ENCODE results near the gene COA8.
A peak's percentile ranks its signal among the peaks of the same experiment; 100 is the strongest.
"Not testable (repeated sequence)": the region's sequence is repeated elsewhere in the genome, so short reads cannot be mapped to it uniquely, and the experiment has no call there.

COA8 gene

DNA sequence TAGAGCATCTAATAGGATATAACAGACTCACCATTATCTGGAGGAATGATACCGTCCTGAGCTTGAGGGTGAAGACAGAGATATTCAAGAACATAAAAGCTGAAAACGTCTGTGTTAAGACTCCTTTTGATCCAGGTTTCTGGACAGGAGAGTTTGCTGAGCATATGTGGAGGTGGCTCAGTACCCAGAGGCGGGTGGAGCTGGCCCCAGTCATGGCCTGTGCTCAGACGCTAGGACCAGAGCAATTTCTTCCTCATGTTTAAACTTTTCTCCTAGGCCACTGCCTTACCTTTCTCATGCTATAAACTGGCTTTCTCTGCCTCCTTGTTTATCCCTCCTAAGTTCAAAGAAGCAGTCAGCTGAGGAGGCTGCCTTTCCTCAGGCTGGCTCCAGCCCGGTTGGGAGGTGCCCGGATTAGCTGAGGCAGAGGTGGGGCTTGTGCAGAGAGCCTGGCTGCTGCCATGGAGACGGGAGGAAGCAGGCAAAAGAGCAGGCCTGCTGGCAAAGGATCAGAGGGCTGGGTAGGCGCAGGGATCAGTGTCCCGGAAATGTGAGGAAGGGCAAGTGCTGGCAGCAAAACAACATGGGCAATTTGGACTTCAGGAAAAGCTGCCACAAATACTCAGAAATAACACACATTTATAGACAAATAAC is 13.7 kb downstream of the COA8 start:
- DNase-seq (ENCODE audit: low spot score): peak; percentile 76

DNA sequence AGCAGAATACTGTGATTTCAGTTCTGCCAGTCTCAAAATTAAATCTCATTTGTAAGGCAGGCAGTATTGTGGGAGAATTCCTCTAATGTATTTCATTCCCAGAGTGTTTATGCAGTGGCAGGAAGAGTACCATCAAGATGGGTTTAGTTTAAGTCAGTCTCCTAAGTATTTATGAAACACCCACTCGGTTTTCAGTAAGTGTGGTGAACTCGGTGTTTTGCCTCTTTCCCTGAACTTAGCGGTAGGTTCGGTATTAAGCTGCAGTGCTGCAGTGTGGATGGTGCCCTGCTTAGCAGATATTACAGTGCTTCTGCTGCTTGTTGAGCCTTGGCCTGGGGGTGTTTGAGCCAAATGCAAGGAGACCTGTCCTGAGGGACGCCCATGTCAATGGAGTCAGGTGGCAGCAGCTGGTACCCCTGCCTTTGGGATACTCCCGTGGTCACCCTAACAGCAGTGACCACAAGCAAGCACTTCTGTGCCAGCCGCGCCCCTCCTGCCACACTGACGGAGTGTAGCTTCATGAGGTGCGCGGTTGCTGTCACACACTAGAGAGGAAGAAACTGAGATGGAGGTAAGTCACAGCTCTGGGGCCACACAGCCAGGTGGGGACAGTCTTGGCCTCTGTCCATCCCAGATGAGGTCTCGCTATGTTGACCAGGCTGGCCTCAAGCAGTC is 15.8 kb downstream of the COA8 start:
- no peak for DNase-seq (ENCODE audit: low spot score)

DNA sequence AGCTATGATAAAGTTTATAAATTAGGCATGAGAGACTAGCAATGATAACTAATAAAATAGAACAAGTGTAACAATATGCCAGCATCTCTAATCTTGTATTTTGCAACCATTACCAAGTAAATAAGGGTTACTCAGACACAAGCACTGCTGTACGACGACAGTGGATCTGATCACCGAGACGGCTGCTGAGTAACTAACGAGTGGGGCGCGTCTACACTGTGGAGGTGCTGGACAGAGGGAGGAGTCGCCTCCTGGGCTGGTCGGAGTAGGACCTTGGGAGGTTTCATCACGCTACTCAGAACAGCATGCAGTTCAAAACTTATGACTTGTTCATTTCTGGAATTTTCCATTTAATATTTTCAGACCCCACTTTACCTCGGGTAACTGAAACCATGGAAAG is 18.4 kb downstream of the COA8 start:
- no peak for DNase-seq (ENCODE audit: low spot score)

DNA sequence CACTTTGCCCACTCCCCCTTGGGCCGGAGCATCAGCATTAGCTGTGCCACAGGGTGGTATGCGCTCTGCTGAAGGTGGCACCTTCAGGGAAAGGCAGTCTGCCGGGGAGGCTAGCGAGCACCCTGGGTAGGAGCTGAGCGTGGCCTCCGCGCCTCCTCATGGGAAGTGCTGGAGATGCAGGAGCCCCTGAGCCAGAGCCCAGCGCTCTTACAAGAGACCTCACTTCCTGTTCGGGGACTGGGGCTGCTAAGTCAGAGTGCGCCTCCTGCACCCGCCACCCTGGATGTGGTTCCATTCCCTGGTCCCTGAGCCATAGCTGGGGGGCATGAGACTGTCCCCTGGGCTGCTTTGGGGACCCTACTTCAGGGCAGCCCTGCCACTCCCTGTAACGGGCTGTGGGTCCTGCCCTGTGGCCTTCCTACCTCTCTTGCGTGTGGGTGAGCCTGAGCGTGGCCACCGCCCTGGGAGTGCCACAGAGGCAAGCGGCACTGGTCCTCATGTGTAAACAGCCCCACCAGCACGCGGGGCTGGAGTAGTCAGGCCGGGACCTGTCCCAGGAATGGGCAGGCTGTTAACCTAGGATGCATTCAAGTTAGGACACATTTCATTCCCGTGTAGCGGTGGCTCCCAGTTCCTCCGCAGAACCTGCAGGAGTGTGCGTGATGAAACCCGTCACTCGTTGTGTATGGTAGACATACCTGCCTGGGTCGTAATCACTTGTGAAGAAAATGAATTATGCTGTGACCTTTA is 19.4 kb downstream of the COA8 start:
- DNase-seq (ENCODE audit: low spot score): no peak

DNA sequence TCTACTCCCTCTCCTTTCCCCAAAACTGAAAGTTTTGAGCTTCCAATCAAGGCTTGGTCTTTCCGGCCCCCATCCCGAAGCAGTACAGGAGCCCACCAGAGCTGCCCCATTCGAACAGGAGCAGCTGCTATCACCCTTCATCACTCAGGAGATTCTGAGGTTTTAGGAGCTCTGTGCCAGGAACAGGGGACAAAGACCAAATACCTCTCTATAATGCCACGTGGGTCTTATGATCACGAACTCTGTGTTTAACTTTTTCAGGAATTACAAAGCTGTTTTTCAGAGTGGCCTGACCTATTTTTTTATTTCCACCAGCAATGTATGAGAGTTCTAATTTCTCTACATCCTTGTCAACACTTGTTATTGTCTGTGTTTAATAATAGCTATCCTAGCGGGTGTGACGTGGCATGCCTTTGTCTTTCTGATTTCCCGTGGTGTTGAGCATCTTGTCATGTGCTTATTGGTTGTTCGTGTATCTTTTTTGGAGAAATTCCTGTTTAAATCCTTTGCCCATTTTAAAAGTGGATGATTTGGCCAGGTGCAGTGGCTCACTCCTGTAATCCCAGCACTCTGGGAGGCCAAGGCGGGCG is 21.7 kb downstream of the COA8 start:
- DNase-seq (ENCODE audit: low spot score): no peak

DNA sequence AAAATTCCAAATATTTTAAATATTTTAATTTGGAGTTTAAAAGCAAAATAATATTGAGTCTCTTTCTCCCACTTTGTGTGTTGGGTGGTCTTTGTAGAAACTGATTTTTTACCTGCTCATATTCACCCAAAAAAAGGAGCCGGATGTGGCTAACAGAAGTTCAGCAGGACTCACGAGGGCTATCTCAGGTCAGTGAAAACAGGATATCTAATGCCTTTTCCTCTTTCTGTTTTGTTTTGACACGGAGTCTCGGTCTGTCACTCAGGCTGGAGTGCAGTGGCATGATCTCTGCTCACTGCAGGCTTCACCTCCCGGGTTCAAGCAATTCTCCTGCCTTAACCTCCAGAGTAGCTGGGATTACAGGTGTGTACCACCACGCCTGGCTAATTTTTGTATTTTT is 30.8 kb downstream of the COA8 start:
- no peak for DNase-seq (ENCODE audit: low spot score)

DNA sequence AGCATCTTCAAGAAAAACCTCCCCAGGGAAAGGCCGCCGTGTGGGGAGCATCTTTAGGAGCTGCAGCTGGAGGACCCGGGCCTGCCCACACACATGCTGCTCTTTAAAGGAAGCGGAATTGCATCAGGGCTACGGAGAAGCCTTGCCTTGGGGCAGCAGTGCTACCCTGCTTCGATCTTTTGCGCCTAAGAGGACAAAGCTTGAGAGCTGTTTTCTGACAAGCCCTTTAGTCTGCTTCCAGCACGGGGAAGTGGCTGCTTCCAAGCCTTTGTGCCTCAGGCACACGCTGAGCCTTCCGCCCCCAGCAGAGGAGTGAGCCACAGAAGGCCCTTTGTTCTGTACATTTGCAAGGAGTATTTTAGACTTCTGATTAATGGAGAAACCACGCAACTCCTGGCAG is 31.5 kb downstream of the COA8 start:
- peak; percentile 87 for DNase-seq (ENCODE audit: low spot score)

DNA sequence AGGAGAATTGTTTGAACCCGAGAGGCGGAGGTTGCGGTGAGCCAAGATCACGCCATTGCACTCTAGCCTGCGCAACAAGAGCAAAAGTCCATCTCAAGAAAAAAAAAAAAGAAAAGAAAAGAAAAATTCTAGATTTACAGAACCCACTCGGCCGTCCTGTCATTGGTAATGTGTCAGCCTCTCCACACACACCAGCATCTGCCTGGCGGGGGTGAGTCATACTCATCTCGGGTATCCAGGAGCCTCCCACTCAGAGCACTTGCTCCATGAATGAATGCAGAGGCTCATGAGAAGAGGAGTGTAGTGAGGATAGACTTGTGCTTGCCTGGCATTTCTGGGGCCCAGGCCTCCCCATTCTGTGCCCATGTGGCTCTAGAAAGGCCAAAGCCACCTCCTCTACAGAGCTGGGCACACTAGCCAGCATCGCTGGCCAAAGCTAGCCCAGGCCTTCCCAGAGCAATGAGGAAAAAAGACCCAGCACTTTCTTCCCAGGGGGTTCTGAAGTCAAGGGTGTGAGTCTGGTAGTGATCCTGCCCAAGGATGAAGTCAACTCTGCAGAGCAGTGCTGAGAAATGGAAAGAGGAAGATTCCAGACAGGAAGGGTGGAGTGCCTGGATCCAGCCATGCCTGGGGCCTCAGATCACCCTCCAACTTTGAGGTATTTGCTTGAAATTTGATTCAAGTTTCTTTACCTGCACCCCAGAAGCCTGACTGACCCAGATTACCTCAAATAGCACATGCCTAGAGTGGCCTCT is 35.0 kb downstream of the COA8 start:
- DNase-seq (ENCODE audit: low spot score): peak; percentile 66

DNA sequence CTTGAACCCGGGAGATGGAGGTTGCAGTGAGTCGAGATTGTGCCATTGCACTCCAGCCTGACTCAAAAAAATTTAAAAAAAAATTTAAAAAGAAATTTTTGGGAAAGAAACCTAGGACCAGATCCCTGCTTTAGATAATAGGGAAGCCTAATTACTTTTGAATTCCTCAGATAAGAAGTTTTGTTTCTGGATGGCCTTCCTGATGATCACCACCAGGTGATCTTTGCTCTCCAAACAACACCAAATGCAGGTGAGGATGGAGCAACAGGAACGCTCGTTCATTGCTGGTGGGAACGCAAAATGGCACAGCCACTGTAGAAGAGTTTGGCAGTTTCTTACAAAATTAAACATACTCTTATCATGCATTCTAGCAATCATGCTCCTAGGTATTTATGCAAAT is 37.7 kb downstream of the COA8 start:
- no peak for DNase-seq (ENCODE audit: low spot score)

DNA sequence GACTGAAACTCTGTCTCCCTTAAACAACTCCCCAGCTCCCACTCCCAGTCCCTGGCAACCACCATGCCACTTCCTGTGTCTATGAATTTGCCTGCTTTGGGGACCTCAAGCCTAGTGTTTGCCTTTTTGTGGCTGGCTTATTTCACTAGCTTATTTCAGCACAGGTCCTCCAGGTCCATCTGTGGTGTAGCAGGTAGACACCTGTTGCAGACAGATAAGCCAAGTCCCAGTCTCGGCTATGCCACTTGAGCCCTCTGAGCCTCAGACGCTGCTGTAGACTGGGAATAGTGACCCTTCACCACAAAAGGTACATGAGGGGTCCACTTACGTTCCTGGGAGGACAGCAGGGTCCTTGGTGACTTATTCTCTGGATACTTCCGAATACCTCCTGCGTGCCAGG is 41.9 kb downstream of the COA8 start:
- no peak for DNase-seq (ENCODE audit: low spot score)

DNA sequence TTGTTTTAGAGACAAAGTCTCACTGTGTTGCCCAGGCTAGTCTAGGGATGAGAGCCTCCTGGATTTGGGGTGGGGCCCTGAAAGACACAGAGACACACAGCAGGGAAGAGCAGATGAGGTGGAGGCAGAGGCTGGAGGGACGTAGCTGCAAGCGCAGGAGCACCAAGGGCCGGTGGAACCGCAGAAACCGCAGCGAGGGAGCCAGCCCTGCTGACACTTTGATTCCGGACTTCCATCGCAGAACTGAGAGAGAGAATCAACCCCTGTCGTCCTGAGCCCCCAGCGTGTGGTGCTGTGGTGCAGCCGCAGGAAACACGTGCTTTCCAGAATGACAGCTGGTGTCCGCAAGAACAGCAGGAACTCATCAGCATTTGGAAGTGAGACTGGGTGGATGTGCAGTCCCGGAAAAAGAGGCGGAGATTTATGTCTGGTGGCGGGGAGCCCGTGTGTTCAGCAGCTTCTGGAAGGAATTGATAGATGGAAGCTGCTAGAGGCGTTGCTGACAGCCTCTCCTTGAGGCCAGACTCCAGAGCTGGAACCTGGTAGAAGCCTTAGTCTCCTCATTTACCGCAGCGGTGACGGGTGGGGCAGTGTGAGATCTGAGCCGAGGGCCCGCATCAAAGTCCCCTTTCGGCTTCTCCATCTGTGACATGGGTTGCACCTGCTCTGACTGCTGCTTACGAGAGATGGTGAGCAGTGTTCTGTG is 44.4 kb downstream of the COA8 start:
- DNase-seq (ENCODE audit: low spot score): peak; percentile 72

DNA sequence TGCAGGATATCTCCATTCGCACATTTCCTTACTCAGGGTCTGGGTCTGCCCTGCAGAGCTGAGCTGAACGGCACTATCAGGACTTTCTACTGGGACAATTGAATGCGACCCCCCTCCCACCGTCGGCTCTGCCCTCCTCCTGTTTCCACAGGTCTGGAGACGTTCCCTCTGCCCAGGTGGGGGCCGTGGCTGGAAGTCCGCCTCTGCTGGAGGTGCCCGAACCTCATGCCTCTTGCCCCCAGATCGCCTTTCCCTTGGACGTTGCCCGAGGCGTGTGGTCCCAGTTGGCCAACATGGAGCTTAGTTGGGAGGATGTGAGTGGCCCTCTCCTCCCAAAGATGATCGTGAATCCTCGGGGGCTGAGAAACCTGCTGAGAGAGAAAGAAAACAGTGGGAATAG is 45.1 kb downstream of the COA8 start:
- DNase-seq (ENCODE audit: low spot score): no peak

DNA sequence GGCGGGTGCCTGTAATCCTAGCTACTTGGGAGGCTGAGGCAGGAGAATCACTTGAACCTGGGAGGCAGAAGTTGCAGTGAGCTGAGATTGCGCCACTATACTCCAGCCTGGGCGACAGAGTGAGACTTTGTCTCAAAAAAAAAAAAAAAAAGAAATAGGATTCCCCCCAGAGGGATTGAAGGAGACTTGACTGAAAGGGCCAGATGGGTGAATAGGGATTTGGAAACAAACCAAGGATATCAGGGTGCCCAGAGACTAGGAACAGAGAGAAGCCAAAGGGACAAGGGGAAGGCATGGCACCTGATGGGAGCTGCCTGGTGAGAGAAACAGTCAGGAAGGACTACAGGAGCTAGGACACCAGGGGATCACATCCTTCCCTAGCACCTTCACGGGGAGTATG is 46.3 kb downstream of the COA8 start:
- not testable (repeated sequence) for DNase-seq (ENCODE audit: low spot score)

DNA sequence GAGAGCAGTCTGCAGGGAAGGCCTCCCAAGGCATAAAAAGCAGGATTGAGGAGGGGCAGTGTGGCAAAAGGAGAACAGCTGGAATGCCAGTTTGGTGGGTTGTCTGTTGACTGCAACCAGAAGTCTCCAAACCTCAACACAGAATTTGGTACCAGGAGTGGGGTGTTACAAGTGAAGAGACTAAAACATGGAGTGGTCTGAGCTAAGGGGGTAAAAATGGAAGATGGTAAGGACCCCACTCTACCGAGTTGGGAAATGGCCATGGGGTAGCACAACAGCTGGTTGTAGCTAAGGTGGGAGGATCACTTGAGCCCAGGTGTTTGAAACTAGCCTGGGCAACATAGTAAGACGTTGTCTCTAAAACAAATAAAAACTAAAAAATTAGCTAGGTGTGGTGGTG is 48.5 kb downstream of the COA8 start:
- DNase-seq (ENCODE audit: low spot score): no peak

DNA sequence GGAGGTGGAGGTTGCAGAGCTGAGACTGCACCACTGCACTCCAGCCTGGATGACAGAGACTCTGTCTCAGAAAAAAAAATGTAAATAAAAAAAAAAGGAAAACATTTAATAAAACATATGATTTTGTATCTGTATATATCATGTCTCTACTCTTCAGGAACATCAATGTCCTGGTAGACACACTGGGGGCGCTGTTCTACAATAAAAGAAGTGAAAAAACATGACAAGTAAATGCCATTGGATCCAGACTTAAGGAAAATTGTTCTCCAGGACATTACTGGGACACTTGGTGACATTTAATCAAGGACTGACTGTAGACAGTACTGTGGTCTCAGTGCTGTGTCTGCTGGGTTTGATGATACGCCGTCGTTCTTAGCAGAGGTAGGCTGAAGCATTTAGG is 50.8 kb downstream of the COA8 start:
- no peak for DNase-seq (ENCODE audit: low spot score)

DNA sequence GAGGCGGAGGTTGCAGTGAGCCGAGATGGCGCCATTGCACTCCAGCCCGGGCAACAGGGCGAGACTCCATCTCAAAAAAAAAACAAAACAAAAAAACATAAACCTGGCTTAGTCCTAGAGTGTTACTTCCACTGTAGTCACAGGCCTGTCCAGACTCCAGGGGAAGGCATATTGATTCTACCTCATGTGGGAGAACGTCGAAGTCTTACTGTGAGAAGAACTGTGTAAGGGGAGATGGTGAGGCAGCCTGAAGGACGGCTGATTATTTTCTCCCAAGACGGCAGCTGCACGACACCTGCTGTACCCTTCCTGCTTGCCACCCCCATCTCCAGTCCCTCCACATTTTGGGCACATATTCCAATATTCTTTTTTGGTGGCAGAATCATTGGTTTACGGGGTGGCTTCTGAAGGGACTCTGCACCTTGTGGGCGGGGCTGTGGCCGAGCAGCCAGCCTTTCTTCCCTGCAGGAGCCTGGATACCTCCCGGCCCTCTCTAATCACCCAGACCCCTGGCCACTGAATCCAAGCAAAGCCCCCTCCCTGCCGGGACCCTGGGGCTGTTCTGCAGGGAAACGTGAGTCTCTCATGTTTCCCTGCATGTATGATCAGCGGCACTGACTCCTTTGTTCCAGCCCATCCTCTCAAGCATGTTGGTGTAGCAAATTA is 54.0 kb downstream of the COA8 start:
- DNase-seq (ENCODE audit: low spot score): no peak

DNA sequence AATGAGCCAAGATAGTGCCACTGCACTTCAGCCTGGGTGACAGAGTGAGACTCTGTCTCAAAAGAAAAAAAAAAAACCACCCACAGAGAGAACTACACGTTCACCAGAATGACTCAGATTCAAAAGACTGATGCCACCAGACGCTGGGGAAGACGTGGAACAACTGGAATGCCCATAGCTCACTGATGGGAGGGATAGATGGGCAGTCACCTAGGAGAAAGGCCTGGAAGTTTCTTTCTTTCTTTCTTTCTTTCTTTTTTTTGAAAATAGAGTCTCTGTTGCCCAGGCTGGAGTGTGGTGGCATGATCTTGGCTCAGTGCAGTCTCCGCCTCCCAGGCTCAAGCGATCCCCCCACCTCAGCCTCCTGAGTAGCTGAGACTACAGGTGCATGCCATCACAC is 56.3 kb downstream of the COA8 start:
- no peak for DNase-seq (ENCODE audit: low spot score)

DNA sequence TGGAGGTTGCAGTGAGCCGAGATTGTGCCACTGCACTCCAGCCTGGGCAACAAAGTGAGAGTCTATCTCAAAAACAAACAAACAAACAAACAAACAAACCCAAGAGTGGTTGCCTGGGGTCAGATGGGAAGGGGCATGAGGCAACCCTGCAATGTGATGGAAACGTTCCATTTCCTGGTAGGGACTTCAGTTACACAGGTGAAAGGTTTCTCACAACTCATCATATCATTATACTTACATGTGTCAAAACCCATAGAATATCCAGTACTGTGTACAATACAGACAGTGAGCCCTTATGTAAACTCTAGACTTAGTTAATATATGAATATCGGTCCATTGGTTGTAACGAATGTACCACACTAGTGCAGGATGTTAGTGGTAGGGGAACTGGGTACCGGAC is 59.1 kb downstream of the COA8 start:
- DNase-seq (ENCODE audit: low spot score): no peak

DNA sequence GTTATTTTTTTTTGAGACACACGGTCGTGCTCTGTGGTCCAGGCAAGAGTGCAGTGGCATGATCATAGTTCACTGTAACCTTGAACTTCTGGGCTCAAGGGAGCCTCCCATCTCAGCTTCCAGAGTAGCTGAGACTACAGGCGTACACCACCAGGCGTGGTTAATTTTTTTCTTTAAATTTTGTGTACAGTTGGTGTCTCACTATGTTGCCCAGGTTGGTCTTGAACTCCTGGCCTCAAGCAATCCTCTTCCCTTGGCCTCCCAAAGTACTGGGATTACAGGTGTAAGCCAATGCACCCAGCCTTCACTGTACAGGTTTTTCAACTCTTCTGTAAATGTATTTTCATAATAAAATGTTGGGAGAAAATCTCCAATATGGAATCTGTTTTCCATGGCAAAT is 60.5 kb downstream of the COA8 start:
- DNase-seq (ENCODE audit: low spot score): no peak

DNA sequence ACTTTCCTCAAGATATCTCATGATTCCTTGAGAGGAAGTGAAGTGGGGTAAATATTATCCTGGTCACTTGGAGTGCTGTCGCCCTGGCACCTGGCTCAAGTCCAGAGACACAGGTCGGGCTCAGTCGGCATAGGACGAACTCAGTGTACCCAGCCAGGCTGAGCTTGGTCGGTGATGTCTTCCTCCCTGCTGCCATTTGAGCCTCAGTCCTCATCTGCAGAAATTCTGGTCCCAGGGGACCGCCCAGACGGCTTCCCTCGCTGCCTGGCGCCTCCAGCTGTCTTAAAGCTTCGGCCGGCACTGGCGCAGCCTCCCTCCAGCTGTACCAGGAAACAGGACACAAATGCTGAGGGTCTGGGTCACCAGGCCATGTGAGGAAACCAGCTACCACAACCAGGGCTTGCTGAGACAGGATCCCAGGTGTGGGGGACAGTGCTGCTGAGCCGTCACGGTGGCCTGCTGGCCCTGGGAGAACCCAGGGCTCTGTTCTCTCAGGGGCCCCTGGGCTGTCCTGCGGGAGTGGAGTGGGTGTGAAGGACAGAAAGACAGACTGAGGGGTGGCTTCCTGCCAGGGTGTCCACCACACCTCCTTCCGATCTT is 61.2 kb downstream of the COA8 start:
- no peak for DNase-seq (ENCODE audit: low spot score)

DNA sequence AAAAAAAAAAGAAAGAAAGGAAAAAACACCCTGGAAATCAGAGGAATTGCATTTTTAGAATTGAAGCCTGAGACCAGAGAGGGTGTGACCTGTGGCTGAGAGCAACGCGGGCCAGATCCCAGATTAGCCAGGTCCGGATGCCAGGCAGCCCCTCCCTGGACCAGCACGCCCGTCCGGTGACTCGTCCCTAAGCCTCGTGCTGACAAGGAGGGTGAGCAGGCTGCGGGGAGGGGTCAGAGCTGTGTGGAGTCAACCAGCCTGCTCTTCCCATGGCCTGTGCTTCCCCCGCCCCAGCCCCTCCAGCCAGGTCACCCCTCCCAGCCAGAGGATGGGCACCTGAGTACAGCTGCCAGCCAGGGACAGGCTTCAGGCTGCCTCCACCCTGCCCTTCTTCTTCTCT is 62.1 kb downstream of the COA8 start:
- no peak for DNase-seq (ENCODE audit: low spot score)

Measured in putamen (tissue), 1 donor.